Astrocyte (in vitro differentiated cells and primary cell): ENCODE data around the gene FCER2. TPM values are rescaled to one million over a fixed set of nuclear protein-coding genes. Genes with fewer than 3 reads are reported as not detected.

ENCODE experiments used
- DNase-seq: peaks from one replicate; pipeline ENCODE4 v3.0.0-alpha.2; 2010; ENCODE audit warnings: low read depth
- FAIRE-seq: peaks from 2 replicates; lab custom pipeline; 2011; peaks lifted over from hg19 to GRCh38; lab: Jason Lieb, UNC
- H2AFZ ChIP-seq: 2 replicates; pipeline ENCODE4 v1.6.0; 2012; ENCODE audit warnings: low read depth, low read length, inconsistent platforms
- H3K27ac ChIP-seq: 2 replicates; pipeline ENCODE4 v1.5.1; 2011; ENCODE audit warnings: low read depth, low read length, inconsistent platforms
- H3K27me3 ChIP-seq: 2 replicates; pipeline ENCODE4 v1.6.0; 2011; ENCODE audit warnings: low read length, inconsistent platforms; ENCODE audit not compliant: insufficient read depth
- H3K36me3 ChIP-seq: 2 replicates; pipeline ENCODE4 v1.5.1; 2011; ENCODE audit warnings: low read length, inconsistent platforms; ENCODE audit not compliant: insufficient read depth
- H3K4me1 ChIP-seq: 2 replicates; pipeline ENCODE4 v1.5.1; 2011; ENCODE audit warnings: low read length, inconsistent platforms; ENCODE audit not compliant: insufficient read depth
- H3K4me2 ChIP-seq: 2 replicates; pipeline ENCODE4 v1.6.0; 2012; ENCODE audit warnings: low read length, inconsistent platforms
- H3K4me3 ChIP-seq: 2 replicates; pipeline ENCODE4 v1.5.1; 2011; ENCODE audit warnings: low read depth, mild to moderate bottlenecking, low read length, inconsistent platforms; ENCODE audit not compliant: insufficient read depth
- H3K79me2 ChIP-seq: 2 replicates; pipeline ENCODE4 v1.6.0; 2012; ENCODE audit warnings: mild to moderate bottlenecking, low read length, inconsistent platforms; ENCODE audit not compliant: insufficient read depth
- H3K9ac ChIP-seq: 2 replicates; pipeline ENCODE4 v1.6.0; 2012; ENCODE audit warnings: mild to moderate bottlenecking, low read length, inconsistent platforms
- H3K9me3 ChIP-seq: 2 replicates; pipeline ENCODE4 v1.5.1; 2012; ENCODE audit warnings: low read depth, mild to moderate bottlenecking, low read length, inconsistent platforms; ENCODE audit not compliant: insufficient read depth
- H4K20me1 ChIP-seq: 2 replicates; pipeline ENCODE4 v1.6.0; 2012; ENCODE audit warnings: low read length, inconsistent platforms; ENCODE audit not compliant: insufficient read depth
- H3K27ac Mint-ChIP-seq: one replicate; pipeline ENCODE4 v1.8.0; 2021; ENCODE audit warnings: mild to moderate bottlenecking, mixed read lengths; ENCODE audit not compliant: unreplicated experiment
- H3K27me3 Mint-ChIP-seq: one replicate; pipeline ENCODE4 v1.8.0; 2021; ENCODE audit warnings: low read depth, mixed read lengths; ENCODE audit not compliant: unreplicated experiment
- H3K36me3 Mint-ChIP-seq: one replicate; pipeline ENCODE4 v1.8.0; 2021; ENCODE audit warnings: low read depth, mixed read lengths; ENCODE audit not compliant: unreplicated experiment
- H3K4me1 Mint-ChIP-seq: one replicate; pipeline ENCODE4 v1.8.0; 2021; ENCODE audit warnings: low read depth, mixed read lengths; ENCODE audit not compliant: unreplicated experiment
- H3K4me3 Mint-ChIP-seq: one replicate; pipeline ENCODE4 v1.8.0; 2021; ENCODE audit warnings: mild to moderate bottlenecking, moderate library complexity, mixed read lengths; ENCODE audit not compliant: unreplicated experiment
- H3K9me3 Mint-ChIP-seq: one replicate; pipeline ENCODE4 v1.8.0; 2021; ENCODE audit warnings: mild to moderate bottlenecking, mixed read lengths; ENCODE audit not compliant: unreplicated experiment
- CTCF ChIP-seq: IDR thresholded peaks from 2 replicates; pipeline ENCODE4 v1.5.1; 2011; ENCODE audit warnings: low read depth, mild to moderate bottlenecking, inconsistent platforms, low read length, moderate library complexity; ENCODE audit not compliant: insufficient read depth
- EZH2 ChIP-seq: IDR thresholded peaks from 2 replicates; pipeline ENCODE4 v1.6.1; 2012; ENCODE audit warnings: mild to moderate bottlenecking, low read length, inconsistent platforms; ENCODE audit not compliant: insufficient read depth
- total RNA-seq: library from RNA; stranded (reverse); gene quantifications from 2 replicates; pipeline ENCODE4 v1.2.1, GENCODE V29; 2021

The FCER2 gene
- total RNA-seq, 1 donor from 2014 or later: not detected

GRCh38 chr19:7661744-7662538 lies 40.0 kb downstream of the FCER2 start:
- no peak overlapping the region for H2AFZ ChIP-seq
- H3K36me3 ChIP-seq: no peaks in the 10 kb centered on the region
- Mint-ChIP-seq H3K4me1 (no peaks in the 10 kb centered on the region), H3K27ac (no peak overlapping the region), H3K36me3 (no peaks in the 10 kb centered on the region), H3K4me3 (no peak overlapping the region), H3K9me3 (no peaks in the 10 kb centered on the region), H3K27me3 (peaks cover 42% of the 10 kb centered on the region)
- H3K4me2 ChIP-seq: no peak overlapping the region
- no peak overlapping the region for H3K9ac ChIP-seq
- FAIRE-seq: no peak
- H4K20me1 ChIP-seq: no peaks in the 10 kb centered on the region
- peaks cover 2% of the 10 kb centered on the region for H3K27me3 ChIP-seq
- DNase-seq: no peak
- TF ChIP-seq EZH2 (no peak), CTCF (no peak)
- H3K27ac ChIP-seq: no peak overlapping the region
- no peaks in the 10 kb centered on the region for H3K79me2 ChIP-seq
- no peaks in the 10 kb centered on the region for H3K9me3 ChIP-seq
- H3K4me1 ChIP-seq: no peaks in the 10 kb centered on the region
- H3K4me3 ChIP-seq: no peak overlapping the region

GRCh38 chr19:7658219-7658686 lies 43.7 kb downstream of the FCER2 start:
- Mint-ChIP-seq H3K27ac (no peak overlapping the region), H3K36me3 (no peaks in the 10 kb centered on the region), H3K27me3 (peaks cover 43% of the 10 kb centered on the region), H3K4me3 (no peak overlapping the region), H3K9me3 (no peaks in the 10 kb centered on the region), H3K4me1 (no peaks in the 10 kb centered on the region)
- H3K4me3 ChIP-seq: no peak overlapping the region
- H3K36me3 ChIP-seq: no peaks in the 10 kb centered on the region
- no peak overlapping the region for H3K4me2 ChIP-seq
- FAIRE-seq: no peak
- H2AFZ ChIP-seq: no peak overlapping the region
- H3K9ac ChIP-seq: no peak overlapping the region
- no peaks in the 10 kb centered on the region for H4K20me1 ChIP-seq
- H3K4me1 ChIP-seq: no peaks in the 10 kb centered on the region
- no peaks in the 10 kb centered on the region for H3K9me3 ChIP-seq
- no peak for DNase-seq
- no peak overlapping the region for H3K27ac ChIP-seq
- H3K79me2 ChIP-seq: no peaks in the 10 kb centered on the region
- peaks cover 2% of the 10 kb centered on the region for H3K27me3 ChIP-seq
- TF ChIP-seq CTCF (no peak), EZH2 (no peak)
